ENCODE data around the gene SMIM3.

GRCh38 chr5:150788977-150789376, 10.4 kb downstream of the SMIM3 start:
- TF ChIP-seq, protein P1, sequence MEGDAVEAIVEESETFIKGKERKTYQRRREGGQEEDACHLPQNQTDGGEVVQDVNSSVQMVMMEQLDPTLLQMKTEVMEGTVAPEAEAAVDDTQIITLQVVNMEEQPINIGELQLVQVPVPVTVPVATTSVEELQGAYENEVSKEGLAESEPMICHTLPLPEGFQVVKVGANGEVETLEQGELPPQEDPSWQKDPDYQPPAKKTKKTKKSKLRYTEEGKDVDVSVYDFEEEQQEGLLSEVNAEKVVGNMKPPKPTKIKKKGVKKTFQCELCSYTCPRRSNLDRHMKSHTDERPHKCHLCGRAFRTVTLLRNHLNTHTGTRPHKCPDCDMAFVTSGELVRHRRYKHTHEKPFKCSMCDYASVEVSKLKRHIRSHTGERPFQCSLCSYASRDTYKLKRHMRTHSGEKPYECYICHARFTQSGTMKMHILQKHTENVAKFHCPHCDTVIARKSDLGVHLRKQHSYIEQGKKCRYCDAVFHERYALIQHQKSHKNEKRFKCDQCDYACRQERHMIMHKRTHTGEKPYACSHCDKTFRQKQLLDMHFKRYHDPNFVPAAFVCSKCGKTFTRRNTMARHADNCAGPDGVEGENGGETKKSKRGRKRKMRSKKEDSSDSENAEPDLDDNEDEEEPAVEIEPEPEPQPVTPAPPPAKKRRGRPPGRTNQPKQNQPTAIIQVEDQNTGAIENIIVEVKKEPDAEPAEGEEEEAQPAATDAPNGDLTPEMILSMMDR (IDR thresholded peaks at IDR 0.05): no peak
- no peak for TF ChIP-seq POLR2A (IDR thresholded peaks at IDR 0.05)
